Sigmoid colon (tissue), 4 donors: ENCODE data around the gene APOL6.

Experiments used
- EP300 ChIP-seq, 4 donors: sonication (generic); formaldehyde crosslinking; IDR thresholded peaks; one replicate each; pipeline ENCODE4 v1.6.1; 2017; ENCODE audit warnings: antibody characterized with exemption in 4 of 4
- POLR2A ChIP-seq, 2 donors: fragments of 450-650 bp; IDR thresholded peaks; one replicate each; pipeline ENCODE4 v1.6.1; 2016; ENCODE audit warnings: antibody characterized with exemption in 2 of 2, mild to moderate bottlenecking in 2 of 2, moderate library complexity in 2 of 2
- TF ChIP-seq, protein P1 (sequence below), 4 experiments: fragments of 450-650 bp in 3 of 4; fragments of 200-600 bp in 1 of 4; IDR thresholded peaks; one replicate each; pipeline ENCODE4 v1.5.1; 2016 to 2019; ENCODE audit warnings: antibody characterized with exemption in 4 of 4, mild to moderate bottlenecking in 3 of 4, moderate library complexity in 2 of 4

DNA sequence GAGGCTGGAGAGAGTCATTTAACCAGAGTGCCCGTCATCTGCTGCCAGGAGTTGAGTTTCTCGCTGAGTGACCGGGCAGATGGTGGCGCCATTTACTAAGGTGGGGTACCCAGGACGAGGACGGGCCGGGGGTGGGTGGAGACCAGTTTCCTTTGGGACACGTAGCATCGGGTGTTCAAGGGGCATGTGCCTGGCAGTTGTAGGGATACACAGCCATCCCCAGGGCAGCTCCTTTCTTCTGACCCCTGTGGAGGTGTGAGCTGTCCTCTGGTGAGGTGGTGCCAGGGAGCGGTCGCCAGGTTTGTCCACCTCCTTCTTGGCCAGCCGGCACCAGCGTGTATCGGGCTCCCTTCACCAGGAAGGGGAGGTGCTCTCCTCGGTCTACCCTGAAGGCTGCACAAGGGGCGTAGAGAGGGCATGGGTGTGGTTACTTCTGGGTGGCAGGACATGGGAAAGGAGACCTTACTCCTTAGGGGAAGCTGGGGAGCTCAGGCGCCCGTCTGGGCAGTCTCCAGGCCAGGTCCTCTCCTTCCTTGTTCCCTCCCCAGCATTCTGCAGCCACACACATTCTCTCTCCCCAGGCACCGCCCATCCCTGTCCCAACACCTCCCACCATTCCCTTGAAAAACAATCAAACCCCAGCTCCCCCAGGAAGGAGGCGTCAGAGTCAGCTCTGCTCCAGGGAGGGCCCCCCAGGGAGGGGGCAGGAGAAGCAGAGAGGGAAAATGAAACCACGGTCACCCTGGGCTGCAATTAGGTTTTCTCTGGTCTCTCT is 20.8 kb upstream of the APOL6 start:
- no peak for TF ChIP-seq EP300 (IDR thresholded peaks at IDR 0.05)
- peak; percentile 7 to 14 for TF ChIP-seq POLR2A (IDR thresholded peaks at IDR 0.05)
- TF ChIP-seq, protein P1, sequence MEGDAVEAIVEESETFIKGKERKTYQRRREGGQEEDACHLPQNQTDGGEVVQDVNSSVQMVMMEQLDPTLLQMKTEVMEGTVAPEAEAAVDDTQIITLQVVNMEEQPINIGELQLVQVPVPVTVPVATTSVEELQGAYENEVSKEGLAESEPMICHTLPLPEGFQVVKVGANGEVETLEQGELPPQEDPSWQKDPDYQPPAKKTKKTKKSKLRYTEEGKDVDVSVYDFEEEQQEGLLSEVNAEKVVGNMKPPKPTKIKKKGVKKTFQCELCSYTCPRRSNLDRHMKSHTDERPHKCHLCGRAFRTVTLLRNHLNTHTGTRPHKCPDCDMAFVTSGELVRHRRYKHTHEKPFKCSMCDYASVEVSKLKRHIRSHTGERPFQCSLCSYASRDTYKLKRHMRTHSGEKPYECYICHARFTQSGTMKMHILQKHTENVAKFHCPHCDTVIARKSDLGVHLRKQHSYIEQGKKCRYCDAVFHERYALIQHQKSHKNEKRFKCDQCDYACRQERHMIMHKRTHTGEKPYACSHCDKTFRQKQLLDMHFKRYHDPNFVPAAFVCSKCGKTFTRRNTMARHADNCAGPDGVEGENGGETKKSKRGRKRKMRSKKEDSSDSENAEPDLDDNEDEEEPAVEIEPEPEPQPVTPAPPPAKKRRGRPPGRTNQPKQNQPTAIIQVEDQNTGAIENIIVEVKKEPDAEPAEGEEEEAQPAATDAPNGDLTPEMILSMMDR (IDR thresholded peaks at IDR 0.05): peak in 2 of 4 experiments; percentile 24 to 47
